GM18519 (cell line): Measurements from ENCODE around the gene TSPYL6.

Source experiments
- ATAC-seq: cut with Tn5 transposase; IDR thresholded peaks from one replicate; pipeline ENCODE4 v1.9.1; 2021; ENCODE audit warnings: mild to moderate bottlenecking, moderate library complexity; ENCODE audit not compliant: unreplicated experiment, low FRiP score

The TSPYL6 gene

GRCh38 chr2:54206596-54206995 is 49.4 kb downstream of the TSPYL6 start:
- ATAC-seq: no peak

DNA sequence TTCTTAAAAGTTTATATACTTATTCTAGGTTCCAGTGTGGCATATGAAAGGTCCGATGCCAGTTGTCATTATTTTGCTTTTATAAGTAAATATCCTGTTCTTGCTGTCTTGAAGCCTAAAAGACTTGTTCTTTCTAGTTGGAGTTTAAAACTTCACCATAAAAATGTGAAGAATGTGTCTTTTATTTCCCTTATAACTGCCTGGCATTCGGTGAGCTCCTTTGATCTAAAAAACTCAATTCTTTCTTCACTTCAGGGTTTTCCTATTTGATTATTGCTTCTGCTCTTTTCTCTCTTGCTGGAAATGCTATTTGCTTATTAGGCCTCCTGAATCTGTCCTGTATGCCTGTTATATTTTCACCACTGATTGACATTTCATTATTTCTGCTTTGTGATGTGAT is 51.6 kb downstream of the TSPYL6 start:
- no peak for ATAC-seq
